K562 (cell line): Measurements from ENCODE around the gene HYAL1. TPM values are rescaled to one million over a fixed set of nuclear protein-coding genes. Genes with fewer than 3 reads are reported as not detected.
A peak's percentile ranks its signal among the peaks of the same experiment; 100 is the strongest.

ENCODE experiments used
- KAT7 ChIP-seq: sonication (generic); formaldehyde crosslinking; IDR thresholded peaks from 2 replicates; pipeline ENCODE4 v1.8.0; 2022; ENCODE audit warnings: missing genetic modification reagents, mild to moderate bottlenecking, borderline replicate concordance
- MECOM ChIP-seq: fragments of 250-450 bp; sonication (Bioruptor Pico); IDR thresholded peaks from 2 replicates; pipeline ENCODE4 v1.8.0; 2022; ENCODE audit warnings: inconsistent platforms
- NCOR1 ChIP-seq: fragments of 450-650 bp; IDR thresholded peaks from 2 replicates; pipeline ENCODE4 v1.6.1; 2016; ENCODE audit warnings: mild to moderate bottlenecking, moderate library complexity
- PHB ChIP-seq: fragments of 250-450 bp; sonication (Bioruptor Pico); IDR thresholded peaks from 2 replicates; pipeline ENCODE4 v1.5.0; 2021
- SREBF2 ChIP-seq: sonication (generic); formaldehyde crosslinking; IDR thresholded peaks from 2 replicates; pipeline ENCODE4 v1.4.0; 2020; ENCODE audit warnings: mild to moderate bottlenecking, missing genetic modification reagents
- TCF7 ChIP-seq: sonication (generic); IDR thresholded peaks from 2 replicates; pipeline ENCODE4 v1.6.1; 2016; ENCODE audit warnings: antibody characterized with exemption, borderline replicate concordance
- TEAD1 ChIP-seq, 2 experiments: fragments of 450-650 bp in 1 of 2; sonication (generic) in 1 of 2; formaldehyde crosslinking; IDR thresholded peaks; 2 replicates each; pipeline versions ENCODE4 v1.4.0 to v1.8.0; 2020 to 2022; ENCODE audit warnings: mild to moderate bottlenecking in 2 of 2, missing genetic modification reagents in 1 of 2
- XRCC4 ChIP-seq: IDR thresholded peaks from one replicate; pipeline ENCODE4 v1.6.1; 2011; ENCODE audit not compliant: insufficient read depth, insufficient read length; ENCODE audit errors: extremely low read depth
- XRCC5 ChIP-seq: fragments of 200-400 bp; formaldehyde crosslinking; IDR thresholded peaks from 2 replicates; pipeline ENCODE4 v1.6.1; 2017; ENCODE audit warnings: low read depth, mild to moderate bottlenecking, low read length
- ZNF668 ChIP-seq: fragments of 250-450 bp; sonication (Bioruptor Pico); IDR thresholded peaks from 2 replicates; pipeline ENCODE4 v1.8.0; 2022; ENCODE audit warnings: mild to moderate bottlenecking, inconsistent platforms
- polyA plus RNA-seq, 8 experiments: library from polyadenylated mRNA; depleted of rRNA in 4 of 8; stranded (reverse) in 5 of 8; unstranded in 3 of 8; fragments of >200 nt; fragmentation: Nextera tagmentation in 2 of 8; fragmentation: Illumina TruSeq in 1 of 8; extraction: Ambion mirVana in 2 of 8; extraction: Trizol in 1 of 8; gene quantifications; 2 replicates each; pipeline versions ENCODE4 v1.2.1 to v1.2.3, GENCODE V29; 2011 to 2014; ENCODE audit warnings: inconsistent platforms in 1 of 8, missing spikeins in 1 of 8
- total RNA-seq, 7 experiments: library from RNA; depleted of rRNA in 6 of 7; stranded (reverse); fragments of >200 nt in 6 of 7; fragmentation: Illumina TruSeq in 2 of 7; extraction: Trizol in 2 of 7; gene quantifications; 2 replicates each; pipeline versions ENCODE4 v1.2.1 to v1.2.3, GENCODE V29; 2011 to 2021; ENCODE audit warnings: low replicate concordance in 1 of 7
- TF ChIP-seq, protein P1 (sequence below): fragments of 450-650 bp; IDR thresholded peaks from 2 replicates; pipeline ENCODE4 v1.6.1; 2016; ENCODE audit warnings: low read depth
- TF ChIP-seq, protein P2 (sequence below): sonication (generic); formaldehyde crosslinking; IDR thresholded peaks from 2 replicates; pipeline ENCODE4 v1.8.0; 2022; ENCODE audit warnings: mild to moderate bottlenecking, missing genetic modification reagents
- TF ChIP-seq, protein P3 (sequence below), 3 experiments: IDR thresholded peaks in 2 of 3; conservative IDR thresholded peaks in 1 of 3; 2 replicates each; pipeline ENCODE4 v1.5.1; 2011 to 2012; ENCODE audit warnings: low read length in 3 of 3, mild to moderate bottlenecking in 3 of 3, control low read depth in 2 of 3, improper control_type of control experiment in 1 of 3, inconsistent platforms in 1 of 3, low read depth in 1 of 3, mixed read lengths in 1 of 3, moderate library complexity in 1 of 3; ENCODE audit not compliant: insufficient read depth in 2 of 3

The HYAL1 gene
- total and polyA plus RNA-seq, 9 of the 15 experiments (the other 6 are each of a cell fraction or from before 2014, with no cell fraction given): 1.4 to 8.5 (median 4.7) TPM

DNA sequence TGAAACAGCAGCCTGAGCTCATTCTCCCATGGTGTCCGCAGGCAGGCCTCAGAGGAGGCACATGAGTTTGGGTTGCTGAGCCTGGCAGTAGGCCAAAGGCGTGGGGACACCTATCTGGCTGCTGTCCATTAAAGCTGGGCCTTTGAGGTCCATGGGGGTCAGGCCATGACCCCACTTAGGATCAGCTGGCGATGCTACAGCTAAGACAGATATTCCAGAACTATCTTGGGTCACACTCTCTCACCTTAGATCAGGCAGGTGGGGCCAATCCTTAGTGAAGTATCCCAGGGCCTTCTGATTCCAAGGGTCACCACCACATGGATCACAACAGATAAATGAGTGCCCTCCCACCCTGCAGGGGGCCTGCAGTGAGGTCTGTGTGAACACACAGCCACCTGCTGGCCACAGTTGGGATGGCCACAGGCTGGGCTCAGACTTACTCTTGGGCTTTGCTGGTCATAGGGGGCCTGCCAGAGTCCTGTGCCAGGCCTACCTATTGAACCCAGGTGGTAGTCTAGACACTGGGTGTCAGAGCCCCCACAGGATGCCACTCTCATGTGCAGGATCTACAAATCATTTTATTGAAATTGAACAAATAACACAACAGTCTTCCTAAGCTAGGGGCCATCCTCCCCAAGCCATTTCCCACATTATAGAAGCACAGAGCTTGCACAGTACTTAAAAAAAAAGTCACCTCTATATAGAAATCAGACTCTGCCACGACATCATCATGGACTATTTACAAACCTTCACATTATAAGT is 21.2 kb upstream of the HYAL1 start (continued):
- TF ChIP-seq, protein P1, sequence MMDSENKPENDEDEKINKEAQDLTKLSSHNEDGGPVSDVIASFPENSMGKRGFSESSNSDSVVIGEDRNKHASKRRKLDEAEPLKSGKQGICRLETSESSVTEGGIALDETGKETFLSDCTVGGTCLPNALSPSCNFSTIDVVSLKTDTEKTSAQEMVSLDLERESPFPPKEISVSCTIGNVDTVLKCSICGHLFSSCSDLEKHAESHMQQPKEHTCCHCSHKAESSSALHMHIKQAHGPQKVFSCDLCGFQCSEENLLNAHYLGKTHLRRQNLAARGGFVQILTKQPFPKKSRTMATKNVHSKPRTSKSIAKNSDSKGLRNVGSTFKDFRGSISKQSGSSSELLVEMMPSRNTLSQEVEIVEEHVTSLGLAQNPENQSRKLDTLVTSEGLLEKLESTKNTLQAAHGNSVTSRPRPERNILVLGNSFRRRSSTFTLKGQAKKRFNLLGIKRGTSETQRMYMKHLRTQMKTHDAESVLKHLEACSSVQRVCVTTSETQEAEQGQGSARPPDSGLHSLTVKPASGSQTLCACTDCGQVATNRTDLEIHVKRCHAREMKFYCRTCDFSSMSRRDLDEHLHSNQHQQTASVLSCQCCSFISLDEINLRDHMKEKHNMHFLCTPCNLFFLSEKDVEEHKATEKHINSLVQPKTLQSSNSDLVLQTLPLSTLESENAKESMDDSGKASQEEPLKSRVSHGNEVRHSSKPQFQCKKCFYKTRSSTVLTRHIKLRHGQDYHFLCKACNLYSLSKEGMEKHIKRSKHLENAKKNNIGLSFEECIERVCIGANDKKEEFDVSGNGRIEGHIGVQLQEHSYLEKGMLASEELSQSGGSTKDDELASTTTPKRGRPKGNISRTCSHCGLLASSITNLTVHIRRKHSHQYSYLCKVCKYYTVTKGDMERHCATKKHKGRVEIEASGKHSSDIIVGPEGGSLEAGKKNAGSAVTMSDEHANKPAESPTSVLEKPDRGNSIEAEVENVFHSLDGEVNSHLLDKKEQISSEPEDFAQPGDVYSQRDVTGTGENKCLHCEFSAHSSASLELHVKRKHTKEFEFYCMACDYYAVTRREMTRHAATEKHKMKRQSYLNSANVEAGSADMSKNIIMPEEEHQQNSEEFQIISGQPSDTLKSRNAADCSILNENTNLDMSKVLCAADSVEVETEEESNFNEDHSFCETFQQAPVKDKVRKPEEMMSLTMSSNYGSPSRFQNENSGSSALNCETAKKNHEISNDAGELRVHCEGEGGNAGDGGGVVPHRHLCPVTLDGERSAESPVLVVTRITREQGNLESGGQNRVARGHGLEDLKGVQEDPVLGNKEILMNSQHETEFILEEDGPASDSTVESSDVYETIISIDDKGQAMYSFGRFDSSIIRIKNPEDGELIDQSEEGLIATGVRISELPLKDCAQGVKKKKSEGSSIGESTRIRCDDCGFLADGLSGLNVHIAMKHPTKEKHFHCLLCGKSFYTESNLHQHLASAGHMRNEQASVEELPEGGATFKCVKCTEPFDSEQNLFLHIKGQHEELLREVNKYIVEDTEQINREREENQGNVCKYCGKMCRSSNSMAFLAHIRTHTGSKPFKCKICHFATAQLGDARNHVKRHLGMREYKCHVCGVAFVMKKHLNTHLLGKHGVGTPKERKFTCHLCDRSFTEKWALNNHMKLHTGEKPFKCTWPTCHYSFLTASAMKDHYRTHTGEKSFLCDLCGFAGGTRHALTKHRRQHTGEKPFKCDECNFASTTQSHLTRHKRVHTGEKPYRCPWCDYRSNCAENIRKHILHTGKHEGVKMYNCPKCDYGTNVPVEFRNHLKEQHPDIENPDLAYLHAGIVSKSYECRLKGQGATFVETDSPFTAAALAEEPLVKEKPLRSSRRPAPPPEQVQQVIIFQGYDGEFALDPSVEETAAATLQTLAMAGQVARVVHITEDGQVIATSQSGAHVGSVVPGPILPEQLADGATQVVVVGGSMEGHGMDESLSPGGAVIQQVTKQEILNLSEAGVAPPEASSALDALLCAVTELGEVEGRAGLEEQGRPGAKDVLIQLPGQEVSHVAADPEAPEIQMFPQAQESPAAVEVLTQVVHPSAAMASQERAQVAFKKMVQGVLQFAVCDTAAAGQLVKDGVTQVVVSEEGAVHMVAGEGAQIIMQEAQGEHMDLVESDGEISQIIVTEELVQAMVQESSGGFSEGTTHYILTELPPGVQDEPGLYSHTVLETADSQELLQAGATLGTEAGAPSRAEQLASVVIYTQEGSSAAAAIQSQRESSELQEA: no peak
- no peak for TF ChIP-seq KAT7 (CRISPR knock-in tag)
- TF ChIP-seq, protein P2, sequence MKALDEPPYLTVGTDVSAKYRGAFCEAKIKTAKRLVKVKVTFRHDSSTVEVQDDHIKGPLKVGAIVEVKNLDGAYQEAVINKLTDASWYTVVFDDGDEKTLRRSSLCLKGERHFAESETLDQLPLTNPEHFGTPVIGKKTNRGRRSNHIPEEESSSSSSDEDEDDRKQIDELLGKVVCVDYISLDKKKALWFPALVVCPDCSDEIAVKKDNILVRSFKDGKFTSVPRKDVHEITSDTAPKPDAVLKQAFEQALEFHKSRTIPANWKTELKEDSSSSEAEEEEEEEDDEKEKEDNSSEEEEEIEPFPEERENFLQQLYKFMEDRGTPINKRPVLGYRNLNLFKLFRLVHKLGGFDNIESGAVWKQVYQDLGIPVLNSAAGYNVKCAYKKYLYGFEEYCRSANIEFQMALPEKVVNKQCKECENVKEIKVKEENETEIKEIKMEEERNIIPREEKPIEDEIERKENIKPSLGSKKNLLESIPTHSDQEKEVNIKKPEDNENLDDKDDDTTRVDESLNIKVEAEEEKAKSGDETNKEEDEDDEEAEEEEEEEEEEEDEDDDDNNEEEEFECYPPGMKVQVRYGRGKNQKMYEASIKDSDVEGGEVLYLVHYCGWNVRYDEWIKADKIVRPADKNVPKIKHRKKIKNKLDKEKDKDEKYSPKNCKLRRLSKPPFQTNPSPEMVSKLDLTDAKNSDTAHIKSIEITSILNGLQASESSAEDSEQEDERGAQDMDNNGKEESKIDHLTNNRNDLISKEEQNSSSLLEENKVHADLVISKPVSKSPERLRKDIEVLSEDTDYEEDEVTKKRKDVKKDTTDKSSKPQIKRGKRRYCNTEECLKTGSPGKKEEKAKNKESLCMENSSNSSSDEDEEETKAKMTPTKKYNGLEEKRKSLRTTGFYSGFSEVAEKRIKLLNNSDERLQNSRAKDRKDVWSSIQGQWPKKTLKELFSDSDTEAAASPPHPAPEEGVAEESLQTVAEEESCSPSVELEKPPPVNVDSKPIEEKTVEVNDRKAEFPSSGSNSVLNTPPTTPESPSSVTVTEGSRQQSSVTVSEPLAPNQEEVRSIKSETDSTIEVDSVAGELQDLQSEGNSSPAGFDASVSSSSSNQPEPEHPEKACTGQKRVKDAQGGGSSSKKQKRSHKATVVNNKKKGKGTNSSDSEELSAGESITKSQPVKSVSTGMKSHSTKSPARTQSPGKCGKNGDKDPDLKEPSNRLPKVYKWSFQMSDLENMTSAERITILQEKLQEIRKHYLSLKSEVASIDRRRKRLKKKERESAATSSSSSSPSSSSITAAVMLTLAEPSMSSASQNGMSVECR (CRISPR knock-in tag): no peak
- TF ChIP-seq MECOM (CRISPR knock-in tag): no peak
- no peak for TF ChIP-seq ZNF668
- peak; percentile 44; the same call in 1 of the 2 replicates for TF ChIP-seq NCOR1
- no peak for TF ChIP-seq TCF7
- TF ChIP-seq XRCC4: no peak
- TF ChIP-seq, protein P3, sequence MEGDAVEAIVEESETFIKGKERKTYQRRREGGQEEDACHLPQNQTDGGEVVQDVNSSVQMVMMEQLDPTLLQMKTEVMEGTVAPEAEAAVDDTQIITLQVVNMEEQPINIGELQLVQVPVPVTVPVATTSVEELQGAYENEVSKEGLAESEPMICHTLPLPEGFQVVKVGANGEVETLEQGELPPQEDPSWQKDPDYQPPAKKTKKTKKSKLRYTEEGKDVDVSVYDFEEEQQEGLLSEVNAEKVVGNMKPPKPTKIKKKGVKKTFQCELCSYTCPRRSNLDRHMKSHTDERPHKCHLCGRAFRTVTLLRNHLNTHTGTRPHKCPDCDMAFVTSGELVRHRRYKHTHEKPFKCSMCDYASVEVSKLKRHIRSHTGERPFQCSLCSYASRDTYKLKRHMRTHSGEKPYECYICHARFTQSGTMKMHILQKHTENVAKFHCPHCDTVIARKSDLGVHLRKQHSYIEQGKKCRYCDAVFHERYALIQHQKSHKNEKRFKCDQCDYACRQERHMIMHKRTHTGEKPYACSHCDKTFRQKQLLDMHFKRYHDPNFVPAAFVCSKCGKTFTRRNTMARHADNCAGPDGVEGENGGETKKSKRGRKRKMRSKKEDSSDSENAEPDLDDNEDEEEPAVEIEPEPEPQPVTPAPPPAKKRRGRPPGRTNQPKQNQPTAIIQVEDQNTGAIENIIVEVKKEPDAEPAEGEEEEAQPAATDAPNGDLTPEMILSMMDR (IDR thresholded peaks at IDR 0.05 in 2 of 3, conservative IDR thresholded peaks at IDR 0.05 in 1 of 3; ENCODE audit: insufficient read depth in 2 of 3, low read depth in 1 of 3, low read length in 3 of 3): peak; percentile 90 to 97 (median 91)
- TF ChIP-seq PHB (CRISPR knock-in tag): no peak
- TF ChIP-seq TEAD1 (CRISPR knock-in tag; IDR thresholded peaks at IDR 0.05): no peak
- no peak for TF ChIP-seq SREBF2 (CRISPR knock-in tag)
- TF ChIP-seq XRCC5: peak; percentile 58; the same call in 1 of the 2 replicates
